HepG2 (cell line): ENCODE data around the gene MMS19. TPM values are rescaled to one million over a fixed set of nuclear protein-coding genes. Genes with fewer than 3 reads are reported as not detected.

Source experiments
- ATAC-seq: fragments of 200-7000 bp; cut with Tn5 transposase; 3 replicates; pipeline ENCODE4 v1.9.1; 2020; ENCODE audit warnings: mild to moderate bottlenecking, moderate library complexity
- BruUV-seq: library from RNA; stranded (reverse); fragments of 400-500 nt; replicated peaks from 2 replicates; lab custom pipeline; 2021; lab: Mats Ljungman, UMichigan
- CTCF ChIA-PET: fragments of 300-600 bp; formaldehyde crosslinking; extraction: SDS; loops from one replicate; lab custom pipeline; 2021; ENCODE audit warnings: low total read pairs, inconsistent platforms, low intra/inter-chr PET ratio; lab: Yijun Ruan, JAX
- POLR2A ChIA-PET: fragments of 350-600 bp; sonication (Branson Sonifier 250); formaldehyde crosslinking; loops from one replicate; lab custom pipeline; 2020; ENCODE audit warnings: antibody characterized with exemption, inconsistent platforms; lab: Yijun Ruan, JAX
- DNase-seq: peaks from one replicate; pipeline ENCODE4 v3.0.0-alpha.2; 2015; ENCODE audit warnings: low spot score
- FAIRE-seq: peaks from 3 replicates; lab custom pipeline; 2011; peaks lifted over from hg19 to GRCh38; lab: Jason Lieb, UNC
- H2AFZ ChIP-seq: one replicate; pipeline ENCODE4 v1.6.1; 2011; ENCODE audit warnings: low read length, inconsistent platforms
- H3K27ac ChIP-seq: fragments of 300-600 bp; 3 replicates; pipeline ENCODE4 v1.8.0; 2011; ENCODE audit warnings: mixed run types, mild to moderate bottlenecking, mixed read lengths, low read length, inconsistent platforms; ENCODE audit not compliant: insufficient read depth; ENCODE audit errors: extremely low read length
- H3K27me3 ChIP-seq, 2 experiments: fragments of 200-600 bp in 1 of 2; 2 replicates in 1 of 2; 3 replicates in 1 of 2; pipeline versions ENCODE4 v1.6.0 to v1.8.0; 2011; ENCODE audit warnings: low read length in 2 of 2, mild to moderate bottlenecking in 2 of 2, moderate library complexity in 2 of 2, inconsistent platforms in 1 of 2; ENCODE audit not compliant: insufficient read depth in 2 of 2, control insufficient read depth in 1 of 2
- H3K36me3 ChIP-seq, 2 experiments: fragments of 200-600 bp in 1 of 2; replicated peaks in 1 of 2; 2 replicates in 1 of 2; 3 replicates in 1 of 2; pipeline versions ENCODE4 v1.5.1 to v1.8.0; 2011; ENCODE audit warnings: low read length in 2 of 2, inconsistent platforms in 1 of 2; ENCODE audit not compliant: insufficient read depth in 2 of 2, control insufficient read depth in 1 of 2
- H3K4me1 ChIP-seq: 2 replicates; pipeline ENCODE4 v1.5.1; 2012; ENCODE audit warnings: low read length, inconsistent platforms; ENCODE audit not compliant: insufficient read depth
- H3K4me2 ChIP-seq: 2 replicates; pipeline ENCODE4 v1.6.0; 2011; ENCODE audit warnings: low read depth, low read length, inconsistent platforms
- H3K4me3 ChIP-seq, 3 experiments: fragments of 200-600 bp in 1 of 3; sonication (generic), shearing (Covaris generic) in 1 of 3; replicated peaks in 1 of 3; 2 replicates each; pipeline ENCODE4 v1.5.1; 2011 to 2016; ENCODE audit warnings: low read length in 3 of 3, inconsistent platforms in 2 of 3, low read depth in 2 of 3, mild to moderate bottlenecking in 2 of 3, control low read depth in 1 of 3, mixed read lengths in 1 of 3; ENCODE audit not compliant: insufficient read depth in 1 of 3
- H3K79me2 ChIP-seq: one replicate; pipeline ENCODE4 v1.6.1; 2011; ENCODE audit warnings: low read length, inconsistent platforms; ENCODE audit not compliant: insufficient read depth
- H3K9ac ChIP-seq: 2 replicates; pipeline ENCODE4 v1.6.0; 2011; ENCODE audit warnings: mild to moderate bottlenecking, low read depth, low read length, inconsistent platforms; ENCODE audit not compliant: insufficient read depth
- H3K9me3 ChIP-seq: 2 replicates; pipeline ENCODE4 v1.5.1; 2012; ENCODE audit warnings: mild to moderate bottlenecking, low read length
- H4K20me1 ChIP-seq: 2 replicates; pipeline ENCODE4 v1.6.0; 2011; ENCODE audit warnings: inconsistent platforms, mild to moderate bottlenecking, low read length, moderate library complexity; ENCODE audit not compliant: insufficient read depth
- AHR ChIP-seq: IDR thresholded peaks from 2 replicates; pipeline ENCODE4 v1.6.1; 2018; ENCODE audit warnings: missing genetic modification reagents, missing compliant biosample characterization
- ATF1 ChIP-seq: IDR thresholded peaks from 2 replicates; pipeline ENCODE4 v1.6.1; 2016; ENCODE audit warnings: mild to moderate bottlenecking, control low read depth
- FOXK1 ChIP-seq: sonication (generic); formaldehyde crosslinking; IDR thresholded peaks from 2 replicates; pipeline ENCODE4 v1.4.0; 2020; ENCODE audit warnings: low read depth, missing genetic modification reagents, borderline replicate concordance
- NFE2 ChIP-seq: sonication (generic); formaldehyde crosslinking; IDR thresholded peaks from 2 replicates; pipeline ENCODE4 v1.4.0; 2020; ENCODE audit warnings: missing genetic modification reagents
- NR1H2 ChIP-seq: sonication (generic); formaldehyde crosslinking; IDR thresholded peaks from 2 replicates; pipeline ENCODE4 v1.8.1; 2022; ENCODE audit warnings: low read depth, missing genetic modification reagents, borderline replicate concordance
- RELA ChIP-seq: sonication (generic); formaldehyde crosslinking; IDR thresholded peaks from 2 replicates; pipeline ENCODE4 v1.4.0; 2020; ENCODE audit warnings: missing genetic modification reagents
- RFXANK ChIP-seq: IDR thresholded peaks from 2 replicates; pipeline ENCODE4 v1.6.1; 2016
- SIN3B ChIP-seq: fragments of 150-350 bp; IDR thresholded peaks from 2 replicates; pipeline ENCODE4 v1.6.1; 2014; ENCODE audit warnings: low read length
- TFE3 ChIP-seq: IDR thresholded peaks from 2 replicates; pipeline ENCODE4 v1.6.1; 2016
- ZNF136 ChIP-seq: sonication (generic); formaldehyde crosslinking; IDR thresholded peaks from 2 replicates; pipeline ENCODE4 v1.8.1; 2022; ENCODE audit warnings: low read depth, mild to moderate bottlenecking, moderate library complexity, missing genetic modification reagents
- ZNF775 ChIP-seq: sonication (generic); formaldehyde crosslinking; IDR thresholded peaks from 2 replicates; pipeline ENCODE4 v1.4.0; 2020; ENCODE audit warnings: missing genetic modification reagents, mild to moderate bottlenecking, moderate library complexity, borderline replicate concordance
- ZNF777 ChIP-seq: sonication (generic); formaldehyde crosslinking; IDR thresholded peaks from 2 replicates; pipeline ENCODE4 v1.4.0; 2020; ENCODE audit warnings: missing genetic modification reagents
- WGBS: methylation state at CpG from one replicate; pipeline ENCODE4 v1.1.6; 2017; ENCODE audit warnings: low lambda C conversion rate; 5-methylcytosine and 5-hydroxymethylcytosine counted together
- in situ Hi-C: cut with HindIII; loops from 2 replicates; pipeline ENCODE4 v1.10.0; 2017; ENCODE audit warnings: low pct_unique_long_range_greater_than_20kb; ENCODE audit not compliant: extremely low pct_ligation_motif_present
- intact Hi-C: fragments of 100-400 bp; cut with micrococcal nuclease; formaldehyde crosslinking; loops from one replicate; pipeline ENCODE4 v1.10.0; 2022; ENCODE audit not compliant: unreplicated experiment
- polyA plus RNA-seq, 8 experiments: library from polyadenylated mRNA; depleted of rRNA in 3 of 8; stranded (reverse) in 7 of 8; unstranded in 1 of 8; fragments of >200 nt; fragmentation: Illumina TruSeq in 4 of 8; extraction: Trizol in 4 of 8; gene quantifications; 2 replicates each; pipeline versions ENCODE4 v1.2.1 to v1.2.3, GENCODE V29; 2011 to 2016; ENCODE audit warnings: low read depth in 4 of 8, missing spikeins in 1 of 8, mixed read lengths in 1 of 8; ENCODE audit not compliant: insufficient read depth in 1 of 8
- total RNA-seq, 5 experiments: library from RNA; depleted of rRNA; stranded (reverse); fragments of >200 nt; fragmentation: Illumina TruSeq; extraction: Trizol; gene quantifications; 2 replicates each; pipeline ENCODE4 v1.2.3, GENCODE V29; 2016; ENCODE audit warnings: low read depth in 1 of 5
- TF ChIP-seq, protein P1 (sequence below): sonication (generic); formaldehyde crosslinking; IDR thresholded peaks from 2 replicates; pipeline ENCODE4 v1.5.1; 2020; ENCODE audit warnings: missing genetic modification reagents, mild to moderate bottlenecking, borderline replicate concordance

MMS19 gene
- total and polyA plus RNA-seq, 2 of the 13 experiments (the other 11 are each of a cell fraction or from before 2014, with no cell fraction given), result 76.4 to 107 TPM

- no peak for FAIRE-seq
Measured at GRCh38 chr10:97508342-97508741, 10.1 kb upstream of the MMS19 start.

More at GRCh38 chr10:97508342-97508741, 10.1 kb upstream of the MMS19 start:
- ChIA-PET POLR2A (interaction anchor here (1.1 kb wide), 1 partner anchor 9 kb away, joined by 3 read pairs; the partner anchor contains the start of gene UBTD1), CTCF (no interaction called here)
- DNase-seq (no peak), ATAC-seq (no peak)
- Histone ChIP-seq H3K36me3 (no peaks in the 10 kb centered on the region; a peak in 1 of 5 replicates), H3K4me1 (no peaks in the 10 kb centered on the region), H2AFZ (no peak overlapping the region), H3K27me3 (no peaks in the 10 kb centered on the region), H3K79me2 (no peaks in the 10 kb centered on the region), H3K27ac (no peak overlapping the region), H3K9me3 (no peaks in the 10 kb centered on the region), H3K4me2 (no peak overlapping the region), H3K4me3 (no peak overlapping the region), H3K9ac (no peak overlapping the region), H4K20me1 (no peaks in the 10 kb centered on the region; the same call in 1 of the 2 replicates)
- in situ Hi-C loops, result no loop called here
- TF ChIP-seq RFXANK, result no peak
- TF ChIP-seq TFE3 (CRISPR knock-in tag), result no peak
- no peak for TF ChIP-seq ZNF775 (CRISPR knock-in tag)
- no peak for TF ChIP-seq NR1H2 (CRISPR knock-in tag)
- TF ChIP-seq AHR, result no peak
- TF ChIP-seq ZNF136 (CRISPR knock-in tag), result no peak
- TF ChIP-seq SIN3B, result no peak
- no peak for TF ChIP-seq ATF1 (CRISPR knock-in tag)
- no peak for TF ChIP-seq RELA (CRISPR knock-in tag)
- no peak for TF ChIP-seq NFE2 (CRISPR knock-in tag)
- TF ChIP-seq, protein P1, sequence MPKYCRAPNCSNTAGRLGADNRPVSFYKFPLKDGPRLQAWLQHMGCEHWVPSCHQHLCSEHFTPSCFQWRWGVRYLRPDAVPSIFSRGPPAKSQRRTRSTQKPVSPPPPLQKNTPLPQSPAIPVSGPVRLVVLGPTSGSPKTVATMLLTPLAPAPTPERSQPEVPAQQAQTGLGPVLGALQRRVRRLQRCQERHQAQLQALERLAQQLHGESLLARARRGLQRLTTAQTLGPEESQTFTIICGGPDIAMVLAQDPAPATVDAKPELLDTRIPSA (CRISPR knock-in tag), result no peak
- TF ChIP-seq FOXK1 (CRISPR knock-in tag), result no peak
- no peak for TF ChIP-seq ZNF777 (CRISPR knock-in tag)
- 82% methylated on average over 1 of the region's 1 CpG for WGBS
- BruUV-seq, result no TSS peak
- intact Hi-C loops, result no loop called here
